HuH-7 (cell line): ENCODE measurements around the gene PITX1.

ENCODE experiments used
- DNase-seq: peaks from one replicate; pipeline ENCODE4 v3.0.0; 2011; ENCODE audit warnings: low spot score

Gene PITX1

DNA sequence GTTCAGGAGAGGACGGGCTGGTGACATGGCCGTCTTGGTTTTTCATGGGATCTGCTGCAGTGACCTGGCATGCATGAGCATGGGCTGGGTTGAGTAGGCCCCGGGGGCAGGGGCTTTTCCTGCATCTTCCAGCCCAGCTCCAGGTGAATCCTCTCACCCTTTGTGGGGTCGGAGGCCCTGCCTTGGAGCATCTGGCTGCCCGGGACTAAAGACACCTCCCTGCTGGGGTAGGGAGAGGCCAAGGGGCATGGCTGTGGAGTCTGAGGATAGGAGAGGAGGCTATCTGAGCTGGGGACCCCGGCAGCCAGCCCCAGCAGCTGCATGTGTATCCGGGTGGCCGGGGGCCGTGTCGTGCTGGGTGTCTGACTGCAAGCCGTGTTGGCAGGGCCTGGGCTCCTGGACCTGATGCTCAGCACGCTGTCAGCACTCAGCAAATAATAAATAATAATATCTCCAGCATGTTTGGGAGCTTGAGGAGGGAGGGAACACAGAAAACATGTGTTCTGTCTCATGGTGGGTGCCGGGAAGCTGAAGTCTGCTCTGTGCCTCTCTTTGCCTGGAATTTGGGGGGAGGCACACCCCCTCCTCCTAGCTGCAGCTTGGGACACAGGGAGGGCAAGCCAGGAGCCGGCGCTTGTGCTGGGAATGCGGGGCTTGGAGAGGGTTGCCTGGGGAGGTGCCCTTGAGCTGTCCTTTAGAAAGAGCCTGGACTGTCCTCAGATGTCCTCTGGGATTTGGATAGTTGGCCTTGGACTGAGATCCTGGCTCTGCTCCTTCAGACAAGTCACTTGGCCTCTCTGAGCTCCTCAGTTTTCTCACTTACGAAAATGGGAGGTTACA, 28.4 kb upstream of the PITX1 start:
- no peak for DNase-seq

DNA sequence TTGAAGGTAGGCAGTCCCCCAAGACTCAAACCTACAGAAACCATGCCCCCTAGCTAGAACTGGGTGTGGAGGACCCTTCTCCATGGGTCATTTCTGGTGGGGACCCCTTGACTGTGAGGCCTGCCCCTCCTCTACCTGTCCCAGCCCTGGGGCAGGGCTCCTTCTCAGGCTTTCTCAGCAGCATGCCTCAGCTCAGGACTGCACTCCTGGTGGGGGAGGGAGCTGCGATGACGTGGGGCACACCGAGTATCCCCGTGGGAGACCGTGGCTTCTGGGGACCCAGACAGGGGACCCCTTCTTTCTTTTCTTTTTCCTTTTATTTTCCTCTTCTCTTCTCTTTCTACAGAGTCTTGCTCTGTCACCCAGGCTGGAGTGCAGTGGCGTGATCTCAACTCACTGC, 27.0 kb upstream of the PITX1 start:
- no peak for DNase-seq

DNA sequence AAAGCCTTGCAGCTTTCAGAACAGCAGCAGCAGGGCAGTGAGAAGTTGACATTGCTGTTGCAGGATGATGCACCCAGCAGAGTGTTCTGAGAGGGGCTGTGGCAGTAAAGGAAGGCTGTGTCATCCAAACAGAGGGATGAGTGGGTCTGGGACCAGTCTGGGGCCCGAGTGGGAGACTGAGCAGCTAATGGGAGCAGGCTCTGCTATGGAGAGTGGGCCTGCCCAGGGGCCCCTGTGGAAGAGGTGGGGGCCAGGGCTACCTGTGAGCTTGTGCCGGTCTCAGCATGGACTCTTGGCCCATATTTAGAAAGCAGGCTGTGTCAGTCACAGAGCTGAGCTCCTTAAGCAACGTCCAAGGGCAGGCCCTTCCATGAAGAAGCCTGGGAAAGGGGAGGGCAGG, 26.0 kb upstream of the PITX1 start:
- no peak for DNase-seq

DNA sequence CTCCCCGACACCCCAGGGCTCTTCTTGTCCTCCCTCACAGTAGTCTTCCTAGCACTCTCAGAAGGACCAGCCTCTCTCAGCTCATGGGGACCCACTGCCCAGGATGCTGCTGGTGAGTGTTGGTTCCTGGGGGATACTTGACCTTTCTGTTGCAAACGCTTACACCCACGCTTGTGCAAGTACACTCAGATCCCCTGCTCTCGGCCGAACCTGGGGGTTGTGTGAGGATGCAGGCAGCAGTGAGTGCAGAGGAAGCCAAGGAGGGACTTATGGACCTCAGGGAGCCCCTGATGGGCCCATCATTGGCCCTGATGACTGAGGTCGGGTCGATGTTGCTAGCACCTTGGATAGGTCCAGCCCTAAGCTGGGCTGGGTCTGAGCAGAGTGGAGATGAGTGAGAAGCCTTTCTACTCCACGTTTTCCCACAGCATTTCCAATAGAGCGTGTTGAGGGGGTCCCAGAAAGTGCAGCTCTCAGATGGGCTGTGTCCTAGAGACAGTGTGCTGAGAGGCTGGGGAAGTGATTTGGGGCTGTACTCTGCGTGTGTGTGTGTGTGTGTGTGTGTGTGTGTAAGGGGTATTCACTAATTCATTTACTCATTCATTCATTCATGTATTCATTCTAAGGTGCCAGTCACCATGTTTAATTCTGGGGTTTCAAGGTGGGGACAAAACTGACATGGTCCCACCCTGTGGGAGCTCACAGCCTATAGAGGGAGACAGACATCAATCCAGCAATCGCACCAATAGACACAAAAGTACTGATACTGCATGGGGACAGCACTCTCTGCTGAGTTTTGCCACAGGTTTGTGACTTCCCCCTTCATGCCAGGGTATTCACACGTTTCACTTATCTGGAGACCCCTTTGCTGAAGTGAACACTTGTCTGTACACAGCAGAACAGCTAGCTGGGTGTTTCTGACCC, 25.2 kb upstream of the PITX1 start:
- DNase-seq, result no peak

DNA sequence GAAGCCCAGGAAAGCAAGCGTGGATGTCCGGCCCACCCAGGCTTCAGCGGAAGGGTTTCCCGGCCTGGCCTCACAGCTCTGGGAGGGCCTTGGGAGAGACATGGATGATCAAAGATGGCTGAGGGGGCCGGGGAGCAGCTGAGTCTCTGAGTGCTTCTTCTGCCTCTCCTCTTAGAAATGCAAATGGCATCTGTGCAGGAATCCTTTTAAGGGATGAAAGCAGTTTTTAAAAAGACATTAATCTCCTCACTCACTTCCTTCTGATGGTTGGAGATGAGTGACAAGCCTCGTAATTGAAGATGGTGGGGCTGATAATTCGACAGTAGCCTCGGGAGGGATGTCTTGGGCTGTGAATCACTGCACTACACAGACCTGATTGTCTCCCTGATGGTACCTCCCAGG, 24.3 kb upstream of the PITX1 start:
- no peak for DNase-seq

DNA sequence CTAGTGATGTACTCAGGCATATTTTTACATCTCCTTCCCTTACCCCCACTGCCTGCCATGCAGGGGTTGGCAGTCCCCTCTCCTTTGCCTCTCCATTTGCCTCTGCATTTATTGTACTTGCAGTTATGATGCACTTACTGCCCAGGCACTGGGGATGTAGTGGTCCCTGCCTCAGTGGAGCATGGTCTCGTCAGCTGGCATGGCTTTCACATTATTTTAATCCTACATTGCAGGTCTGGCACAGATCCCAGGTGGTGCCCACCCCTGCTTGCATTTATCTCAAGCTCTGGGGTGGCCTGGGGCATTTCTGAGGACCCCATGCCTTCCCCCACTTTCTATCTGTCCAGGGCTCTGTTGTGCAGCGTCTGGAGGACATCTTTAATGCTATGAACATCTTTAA, 23.2 kb upstream of the PITX1 start:
- no peak for DNase-seq

DNA sequence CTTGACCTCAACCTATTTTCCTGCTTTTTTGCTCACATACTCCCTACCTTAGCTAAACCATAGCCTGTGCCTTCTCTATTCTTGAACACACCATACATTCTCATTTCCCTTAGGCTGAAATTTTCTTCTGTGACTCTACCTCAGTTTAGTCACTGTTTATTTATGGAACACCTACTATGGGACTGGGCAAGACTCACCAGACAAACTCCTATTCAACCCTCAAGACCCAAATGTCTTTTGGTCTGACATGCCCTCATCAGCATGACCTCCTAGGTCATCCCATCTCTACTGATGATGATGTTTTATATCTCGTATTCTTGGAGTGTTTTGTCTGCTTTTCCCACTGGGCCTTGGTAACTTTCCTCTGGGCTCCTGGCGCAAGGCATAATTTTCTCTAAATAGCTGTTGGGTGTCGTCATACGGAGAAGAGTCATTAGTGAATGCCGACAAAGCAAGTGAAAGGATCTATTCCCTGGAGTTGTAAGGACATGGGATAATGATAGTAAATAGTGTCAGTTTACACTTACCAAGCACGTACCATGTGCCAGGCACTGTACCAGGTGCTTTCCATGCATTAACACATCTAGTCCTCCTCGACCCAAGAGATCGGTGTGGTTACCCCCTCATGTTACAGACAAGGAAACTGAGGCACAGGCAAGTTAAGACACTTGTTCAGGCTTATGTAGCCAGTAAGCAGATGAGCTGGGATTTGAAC, 22.4 kb upstream of the PITX1 start:
- no peak for DNase-seq

DNA sequence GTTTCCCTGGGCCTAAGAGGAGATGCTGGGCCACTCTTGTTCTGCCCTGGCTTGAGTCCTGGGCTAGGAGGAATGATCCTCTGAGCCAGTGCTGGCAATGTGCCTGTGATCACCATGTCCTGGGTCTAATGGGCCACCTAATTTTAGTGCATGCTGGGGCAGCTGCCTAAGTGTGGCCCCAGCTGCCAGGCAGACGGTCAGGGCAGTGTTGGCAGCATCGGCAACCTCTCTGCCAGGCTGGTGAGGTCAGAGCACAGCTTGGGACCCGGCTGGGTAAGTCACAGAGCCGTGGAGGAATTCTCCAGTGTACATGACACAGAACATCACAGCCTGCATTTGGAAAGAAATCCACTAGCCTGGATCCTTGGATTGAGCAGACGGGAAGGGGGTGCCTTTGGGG, 21.4 kb upstream of the PITX1 start:
- DNase-seq, result no peak

DNA sequence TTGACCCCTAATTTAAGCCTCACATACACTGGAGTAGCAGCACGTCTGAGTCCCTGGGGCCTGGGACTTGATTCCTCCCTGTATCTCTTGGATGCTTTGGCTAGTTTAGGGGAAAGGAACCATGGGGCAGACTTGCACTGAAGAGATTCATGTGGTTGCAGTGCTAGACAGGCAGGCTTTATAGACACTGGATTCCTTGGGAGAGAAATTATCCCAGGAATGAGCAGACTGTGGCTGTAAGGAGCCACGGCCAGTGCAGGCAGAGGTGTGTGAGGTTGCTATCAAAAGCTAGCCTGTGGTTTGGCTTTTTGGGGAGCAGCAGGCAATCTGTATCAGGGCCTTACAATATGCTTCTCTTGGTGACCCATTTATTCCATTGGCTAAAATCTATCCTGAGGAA, 20.5 kb upstream of the PITX1 start:
- no peak for DNase-seq

DNA sequence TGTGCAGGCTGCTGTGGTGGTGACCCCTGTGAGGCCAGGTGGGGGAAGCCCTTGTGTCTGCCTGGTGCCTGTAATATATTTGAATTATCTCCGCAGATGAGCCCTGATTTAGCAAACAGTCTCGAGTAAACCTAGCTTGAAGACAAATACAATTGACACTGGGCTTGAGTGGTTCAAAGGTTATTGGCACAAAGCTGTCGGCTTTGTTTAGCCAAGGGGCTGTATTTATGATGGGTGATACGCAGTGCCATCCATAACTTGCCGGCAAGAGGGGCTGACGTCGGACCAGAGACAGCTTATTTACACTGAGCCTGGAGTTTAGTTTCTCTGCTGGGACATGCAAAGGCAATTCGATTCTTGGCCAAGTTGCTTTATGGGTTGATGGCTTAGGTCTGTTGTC, 20.0 kb upstream of the PITX1 start:
- DNase-seq, result no peak

DNA sequence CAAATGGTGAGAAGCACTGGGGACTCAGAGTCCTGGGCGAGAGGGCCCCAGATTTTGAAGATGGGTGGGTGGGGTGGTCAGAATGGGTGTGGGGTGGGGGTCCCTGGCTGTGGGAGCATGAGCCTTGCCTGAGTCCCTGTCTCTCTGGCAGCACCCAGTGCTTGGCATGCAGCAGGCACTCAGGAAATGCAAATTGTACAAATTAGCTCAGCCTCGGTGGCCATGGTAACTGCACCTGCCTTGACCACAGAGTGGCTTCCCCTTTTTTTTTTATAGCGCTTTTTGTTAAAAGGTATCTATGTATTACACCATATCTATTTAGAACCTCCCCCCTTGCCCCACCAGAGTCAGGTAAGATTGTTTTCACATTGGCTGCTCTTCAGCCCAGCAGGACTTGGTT, 19.2 kb upstream of the PITX1 start:
- DNase-seq, result no peak

DNA sequence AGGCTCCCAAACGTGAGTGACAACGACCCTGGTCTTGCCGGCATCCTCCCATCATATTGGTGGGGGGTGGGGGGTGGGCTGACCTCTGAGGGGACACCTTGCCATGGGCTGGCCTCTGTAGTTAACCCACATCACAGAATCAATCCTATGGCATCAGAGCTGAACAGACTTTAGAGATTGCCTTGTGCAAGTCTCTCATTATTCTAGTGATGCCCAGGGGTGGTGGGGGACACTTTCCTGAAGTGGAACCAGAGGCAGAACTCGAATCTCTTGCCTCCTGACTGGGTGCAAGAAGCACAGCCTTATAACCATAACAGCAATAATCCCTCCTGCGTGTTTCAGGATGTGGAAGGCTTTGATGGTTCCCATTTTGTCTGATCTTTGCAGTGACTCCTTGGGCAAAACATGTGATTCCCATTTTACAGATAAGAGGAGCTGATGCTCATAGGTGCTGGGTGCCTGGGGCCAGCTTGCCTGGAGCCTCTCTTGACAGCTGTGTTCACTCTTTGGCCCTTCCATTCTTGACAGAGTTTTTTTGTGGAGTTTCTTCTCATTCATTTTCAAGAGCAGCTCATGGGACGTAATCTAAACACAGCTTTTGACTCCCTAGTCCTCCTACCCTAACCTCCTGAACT, 18.6 kb upstream of the PITX1 start:
- no peak for DNase-seq

DNA sequence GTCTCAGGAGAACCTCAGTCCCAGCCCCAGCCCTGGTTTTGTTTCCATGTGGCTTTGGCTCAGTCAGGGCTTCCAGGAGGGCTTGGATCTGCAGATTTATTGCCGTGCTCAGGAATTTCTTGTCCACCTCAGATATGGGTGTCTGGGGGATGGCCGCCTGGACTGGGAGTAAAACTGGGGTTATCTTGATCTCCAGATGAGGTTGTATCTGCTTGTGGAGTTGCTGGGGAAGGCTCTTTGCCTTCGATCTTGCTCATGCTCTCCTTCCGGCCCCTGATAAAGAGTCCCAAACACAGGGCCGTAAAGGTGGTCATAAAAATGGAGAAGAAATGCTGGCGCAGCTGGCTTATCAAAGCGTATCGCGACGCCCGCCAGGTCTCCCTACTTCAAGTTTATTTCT, 17.8 kb upstream of the PITX1 start:
- no peak for DNase-seq

DNA sequence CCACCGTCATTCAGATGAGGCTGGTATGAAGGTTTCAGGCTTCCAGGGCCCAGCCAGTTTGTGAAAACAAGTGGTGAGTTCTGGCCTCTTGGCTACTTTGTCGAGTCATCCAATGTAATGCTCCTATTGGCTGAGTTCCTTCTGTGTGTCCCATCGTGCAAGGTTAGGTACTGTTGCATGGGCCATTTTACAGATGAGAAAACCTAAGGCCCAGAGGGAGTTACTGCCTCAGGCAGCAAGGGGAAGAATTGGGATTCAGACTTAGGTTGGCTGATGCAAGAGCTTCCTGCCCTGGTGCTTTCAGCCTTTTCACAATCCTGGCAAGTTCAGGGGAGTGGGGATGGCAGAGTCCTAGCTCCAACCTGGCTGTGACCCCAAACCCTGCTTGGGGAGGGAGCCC, 17.4 kb upstream of the PITX1 start:
- DNase-seq, result no peak

DNA sequence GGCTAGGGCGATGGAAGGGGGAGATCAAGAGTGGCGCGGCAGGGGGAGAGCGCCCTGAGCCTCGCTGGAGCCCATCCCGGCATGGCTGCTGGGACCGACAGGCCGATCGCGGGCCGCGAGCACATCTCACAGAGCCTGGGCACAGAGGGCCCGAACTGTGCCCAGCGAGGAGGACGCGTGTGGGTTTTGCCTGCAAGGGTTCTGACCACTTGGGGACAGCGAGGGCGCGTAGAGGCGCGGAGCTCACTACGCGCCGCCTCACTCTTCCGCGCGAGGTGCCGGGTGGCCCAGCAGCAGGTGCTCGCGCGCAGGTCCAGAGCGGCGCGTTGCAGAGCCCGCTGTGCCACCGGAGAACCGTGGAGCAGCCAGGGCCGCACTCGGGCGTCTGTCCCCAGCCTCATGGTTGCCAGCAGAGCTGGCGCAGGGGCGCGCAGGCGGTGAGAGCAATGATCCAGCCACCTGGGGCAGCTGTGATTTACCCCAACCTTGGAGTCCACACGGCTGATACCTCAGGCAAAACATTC, 16.3 kb upstream of the PITX1 start:
- no peak for DNase-seq

DNA sequence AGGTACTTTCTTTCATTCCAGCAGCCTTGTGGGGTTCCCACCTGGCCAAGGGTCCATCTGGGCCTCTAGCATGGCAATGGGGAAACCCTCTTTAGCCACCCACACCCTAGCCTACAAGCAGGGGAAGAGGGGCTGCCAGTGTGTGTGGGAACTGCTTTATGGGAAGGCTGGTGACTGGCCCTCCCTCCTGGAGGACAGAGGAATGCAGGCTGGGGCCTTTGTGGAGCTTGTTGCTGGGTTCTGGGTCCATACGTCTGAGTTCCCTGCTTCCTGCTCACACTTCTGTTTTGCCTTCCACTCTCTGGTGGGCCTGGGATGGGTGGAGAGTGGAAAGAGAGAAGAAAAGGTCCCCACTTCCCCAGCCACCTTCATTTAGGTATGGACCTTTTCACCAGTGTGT, 14.9 kb upstream of the PITX1 start:
- no peak for DNase-seq

DNA sequence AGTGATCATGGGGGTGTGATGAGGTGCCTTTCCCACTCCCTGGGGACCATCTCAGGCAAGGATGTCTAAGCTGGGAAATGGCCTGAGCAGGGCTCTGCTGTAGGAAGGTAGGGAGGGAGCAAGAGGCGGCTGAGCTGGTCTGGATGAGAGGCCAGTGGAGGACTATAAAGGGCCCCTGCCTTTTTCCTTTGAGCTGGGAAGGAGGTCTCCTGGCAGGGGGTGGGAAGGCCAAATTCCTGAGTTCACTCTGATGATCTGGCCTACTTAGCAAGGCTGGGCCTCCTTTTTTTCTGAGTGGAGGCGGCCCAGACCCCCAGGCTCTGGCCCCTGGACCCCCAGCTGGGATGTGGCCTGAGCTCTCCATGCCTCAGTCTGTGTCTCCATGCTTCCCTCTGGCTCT, 14.3 kb upstream of the PITX1 start:
- DNase-seq, result no peak

DNA sequence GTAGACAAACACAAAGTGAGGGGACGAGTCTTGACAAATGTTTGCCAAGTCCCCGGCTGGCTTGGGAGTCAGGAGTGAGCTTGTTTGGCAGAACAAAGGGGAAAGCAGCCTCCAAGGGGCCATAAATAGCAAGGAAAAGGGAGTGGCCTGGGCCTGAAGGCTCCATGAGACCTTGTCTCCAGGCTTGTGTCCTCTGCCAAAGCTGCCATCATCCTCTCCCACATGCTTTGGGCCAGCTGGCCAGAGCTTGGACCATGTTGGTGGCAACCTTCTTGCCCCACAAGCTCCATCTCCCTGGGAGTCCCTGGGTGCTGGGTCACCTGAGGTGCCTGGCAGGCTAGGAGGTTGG, 13.3 kb upstream of the PITX1 start:
- DNase-seq, result no peak

DNA sequence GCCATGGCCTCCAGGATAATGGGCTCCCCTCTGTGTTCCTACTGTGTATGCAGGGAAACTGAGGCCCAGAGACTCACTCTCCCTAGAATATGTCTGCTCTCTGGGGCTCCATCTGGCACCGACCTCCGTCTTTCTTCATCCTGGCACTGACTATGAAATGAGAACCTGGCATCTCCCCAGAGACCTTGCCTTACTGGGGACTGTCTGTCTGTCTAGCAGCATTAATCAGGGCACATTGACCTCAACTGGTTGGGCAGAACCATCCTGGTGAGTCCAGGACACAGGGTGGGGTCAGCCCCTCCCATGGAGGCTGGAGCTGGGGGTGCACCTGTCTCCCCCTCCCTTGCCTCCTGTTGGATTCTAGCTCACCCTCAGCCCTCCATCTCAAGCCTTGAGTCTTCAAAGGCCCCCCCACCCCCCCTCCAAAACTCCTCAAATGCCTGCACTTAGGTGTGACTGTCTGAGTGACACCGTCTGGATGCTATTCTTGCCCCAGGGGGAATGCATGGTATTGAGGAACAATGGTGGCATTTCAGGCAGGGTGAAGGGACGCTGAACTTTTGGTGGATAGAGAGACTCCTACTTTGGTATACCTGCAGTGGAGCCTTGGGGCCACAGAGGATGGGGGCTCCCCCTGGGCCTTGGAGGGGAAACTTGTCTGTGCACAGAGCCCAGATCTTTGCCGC, 12.8 kb upstream of the PITX1 start:
- no peak for DNase-seq

DNA sequence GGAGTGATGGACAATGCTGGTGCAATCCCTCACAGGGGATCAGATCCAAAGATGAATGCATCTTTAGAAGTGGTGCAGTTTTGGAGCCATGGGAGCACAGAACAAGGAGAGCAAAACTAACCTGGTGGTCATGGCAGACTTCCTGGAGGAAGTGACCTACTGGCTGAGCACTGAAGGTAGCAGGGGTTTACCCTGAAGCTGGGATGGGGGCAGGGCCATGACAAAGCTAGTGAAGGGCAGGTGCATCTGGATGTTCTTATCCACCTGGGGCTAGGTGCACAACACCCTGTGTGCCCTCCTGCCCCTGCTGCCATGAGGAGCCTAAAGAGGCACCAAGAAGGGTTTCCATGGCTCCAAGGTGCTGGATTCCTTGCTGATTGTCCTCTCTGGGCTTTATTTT, 11.5 kb upstream of the PITX1 start:
- no peak for DNase-seq

DNA sequence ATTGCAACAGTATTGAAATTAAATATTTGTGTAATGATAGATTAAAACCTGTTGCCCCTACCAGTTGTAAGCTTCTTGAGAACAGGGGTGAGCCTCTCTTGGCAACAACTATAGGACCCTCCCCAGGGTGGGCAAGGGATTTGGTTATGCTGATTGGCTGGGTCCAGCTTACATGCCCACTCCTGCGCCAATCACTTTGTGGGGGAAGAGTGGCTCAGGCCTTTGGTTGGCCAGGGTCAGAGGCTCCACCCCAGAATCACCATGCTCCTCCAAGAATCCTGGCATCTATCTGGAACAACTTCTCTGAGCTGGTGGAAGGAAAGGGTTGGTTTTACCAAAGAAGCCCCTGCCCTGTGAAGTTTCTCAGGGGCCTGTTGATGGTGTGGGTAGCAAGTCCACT, 8.6 kb upstream of the PITX1 start:
- no peak for DNase-seq

DNA sequence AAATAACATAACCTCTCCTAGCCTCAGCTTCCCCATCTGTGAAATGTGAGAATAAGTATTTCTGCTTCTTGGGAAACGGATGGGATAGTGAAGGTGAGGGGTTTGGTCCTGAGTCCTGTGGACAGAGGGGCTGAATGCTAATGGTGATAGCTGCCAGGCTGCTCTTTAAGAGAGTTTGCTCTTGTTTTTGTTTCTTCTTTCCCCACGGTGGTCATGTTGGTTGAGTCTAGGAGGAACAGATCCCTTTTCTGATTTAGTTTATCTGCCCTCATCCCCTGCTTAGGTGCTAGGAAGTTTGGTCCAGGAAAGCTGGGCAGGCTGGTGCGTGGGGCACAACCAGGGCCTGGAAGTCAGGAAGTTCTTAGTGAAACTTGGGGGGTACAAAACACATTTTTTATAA, 7.7 kb upstream of the PITX1 start:
- no peak for DNase-seq
